ENCODE results near the gene TAF5. TPM values are rescaled to one million over a fixed set of nuclear protein-coding genes. Genes with fewer than 3 reads are reported as not detected.

The TAF5 gene
- 2.8 and 2.9 TPM in 2 replicates for total RNA-seq (ENCODE audit: low replicate concordance)

DNA sequence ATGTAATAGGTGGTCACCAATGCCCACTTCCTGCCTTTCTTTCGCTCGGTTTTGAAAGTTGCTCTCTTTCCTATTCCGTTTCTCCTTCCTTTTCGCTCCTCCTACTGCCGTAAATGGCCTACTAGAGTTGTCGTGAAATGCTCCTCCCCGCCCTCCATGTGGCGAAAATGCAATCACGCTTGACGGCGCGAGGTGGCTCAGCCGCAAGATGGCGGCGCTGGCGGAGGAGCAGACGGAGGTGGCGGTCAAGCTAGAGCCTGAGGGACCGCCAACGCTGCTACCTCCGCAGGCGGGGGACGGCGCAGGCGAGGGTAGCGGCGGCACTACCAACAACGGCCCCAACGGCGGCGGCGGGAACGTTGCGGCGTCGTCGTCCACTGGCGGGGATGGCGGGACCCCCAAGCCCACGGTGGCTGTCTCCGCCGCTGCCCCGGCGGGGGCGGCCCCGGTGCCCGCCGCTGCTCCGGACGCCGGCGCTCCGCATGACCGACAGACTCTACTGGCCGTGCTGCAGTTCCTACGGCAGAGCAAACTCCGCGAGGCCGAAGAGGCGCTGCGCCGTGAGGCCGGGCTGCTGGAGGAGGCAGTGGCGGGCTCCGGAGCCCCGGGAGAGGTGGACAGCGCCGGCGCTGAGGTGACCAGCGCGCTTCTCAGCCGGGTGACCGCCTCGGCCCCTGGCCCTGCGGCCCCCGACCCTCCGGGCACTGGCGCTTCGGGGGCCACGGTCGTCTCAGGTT lies at the start of gene TAF5:
Gene TAF5 (plus strand): TSS at position 195 of the 737 bp plus-strand sequence. CDS start 14 bp downstream, at position 209.

DNA sequence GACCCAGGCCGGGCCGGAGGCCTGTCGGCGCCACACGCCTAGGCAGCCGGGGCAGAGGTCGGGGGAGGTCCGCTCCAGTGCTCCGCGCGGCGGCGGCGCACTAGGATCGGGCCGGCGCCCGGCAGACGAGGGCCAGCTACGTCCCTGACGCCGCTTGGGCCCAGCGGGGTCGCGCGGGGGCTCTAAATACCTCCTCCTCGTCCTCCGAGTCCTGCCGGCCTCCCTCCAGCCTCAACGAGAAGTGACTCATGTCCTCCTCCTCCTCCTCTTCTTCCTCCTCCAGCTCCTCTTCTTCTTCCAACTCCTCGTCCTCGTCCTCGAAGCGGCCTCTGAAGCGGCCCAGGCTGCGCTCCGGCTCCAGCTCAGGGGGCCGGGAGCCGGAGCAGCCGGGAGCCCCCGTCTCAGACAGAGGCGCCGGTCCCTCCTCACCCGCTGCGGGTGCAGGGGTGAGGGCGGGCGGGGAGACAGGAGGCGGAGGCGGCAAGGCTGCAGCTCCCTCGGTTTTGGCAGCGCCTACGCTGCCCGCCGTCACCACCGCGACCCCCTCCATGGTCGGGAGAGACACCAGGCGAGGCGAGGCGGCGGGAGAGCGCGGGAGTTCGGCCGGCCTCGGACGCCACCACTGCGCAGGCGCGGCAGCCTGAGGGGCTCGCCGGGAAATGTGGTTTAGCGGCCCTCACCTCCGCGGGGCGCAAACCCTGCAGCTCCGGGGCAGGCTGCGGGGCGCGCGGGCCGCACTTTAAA lies 17.1 kb upstream of the TAF5 start, which contains the start of gene PCGF6:
Gene PCGF6 (minus strand): TSS at position 624 of the 744 bp plus-strand sequence. CDS start 74 bp downstream, at position 550.

DNA sequence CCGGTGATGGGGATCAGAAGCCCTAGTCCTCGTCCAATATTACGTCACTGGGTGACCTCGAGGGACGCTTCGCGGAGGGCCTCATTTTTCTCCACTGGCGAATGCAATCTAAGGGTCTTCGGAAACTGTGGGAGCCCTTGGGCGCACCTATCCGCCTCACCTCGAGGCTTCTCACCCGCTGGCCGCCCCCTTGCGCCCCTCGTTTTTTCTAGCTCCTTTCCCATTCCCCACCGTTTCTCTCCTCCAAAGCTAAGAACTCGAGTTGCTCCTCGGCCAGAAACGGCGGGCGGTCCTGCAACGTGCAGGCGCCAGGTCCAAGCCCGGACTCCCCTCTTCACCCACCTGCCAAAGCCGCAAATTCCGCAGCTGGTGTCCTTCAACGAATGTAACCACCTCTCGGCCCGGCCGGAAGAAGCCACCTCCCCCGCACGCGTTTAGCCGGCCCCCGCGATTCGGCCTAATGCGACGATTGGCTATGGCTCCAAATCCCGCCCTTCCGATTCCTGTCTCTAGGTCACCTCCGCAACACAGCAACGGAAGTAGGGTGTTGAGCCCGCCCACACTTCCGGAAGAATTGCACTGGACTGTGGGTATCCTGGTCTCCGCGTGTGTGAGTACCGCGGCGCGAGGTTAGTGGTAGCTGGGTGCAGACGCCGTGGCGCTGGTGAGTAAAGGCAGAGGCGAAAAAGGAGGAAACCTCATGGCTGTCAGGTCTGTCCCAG lies 28.5 kb downstream of the TAF5 start, which contains the start of the genes ATP5MK and PDCD11:
Gene ATP5MK (minus strand): TSS at position 409 of the 722 bp plus-strand sequence. CDS start 4,018 bp downstream, outside the sequence.
Gene PDCD11 (plus strand): TSS at position 560 of the 722 bp plus-strand sequence. CDS start 1,801 bp downstream, outside the sequence.

Other genes starting within 250 kb of the TAF5 start
- gene NT5C2, start 174.7 kb upstream of the TAF5 start, total RNA-seq (ENCODE audit: low replicate concordance): 36.9 and 78.2 TPM in 2 replicates
- 0.08 and 0.12 TPM in 2 replicates for gene RPEL1, start 122.1 kb upstream of the TAF5 start, total RNA-seq (ENCODE audit: low replicate concordance)
- gene INA, start 90.8 kb upstream of the TAF5 start, total RNA-seq (ENCODE audit: low replicate concordance): 0.30 and 0.35 TPM in 2 replicates
- gene PCGF6, start 16.8 kb upstream of the TAF5 start, total RNA-seq (ENCODE audit: low replicate concordance): 8.0 and 9.8 TPM in 2 replicates
- 100 and 182 TPM in 2 replicates for gene ATP5MK, start 28.5 kb downstream of the TAF5 start, total RNA-seq (ENCODE audit: low replicate concordance)
- gene PDCD11, start 28.6 kb downstream of the TAF5 start, total RNA-seq (ENCODE audit: low replicate concordance): 30.2 and 34.2 TPM in 2 replicates
- 19.0 and 27.1 TPM in 2 replicates for gene CALHM2, start 84.4 kb downstream of the TAF5 start, total RNA-seq (ENCODE audit: low replicate concordance)
- gene CALHM1, start 90.9 kb downstream of the TAF5 start, total RNA-seq (ENCODE audit: low replicate concordance): not detected in 2 replicates
- gene CALHM3, start 111.3 kb downstream of the TAF5 start, total RNA-seq (ENCODE audit: low replicate concordance): not detected in 2 replicates
- gene NEURL1, start 125.7 kb downstream of the TAF5 start, total RNA-seq (ENCODE audit: low replicate concordance): under 0.01 TPM in 2 replicates

Data from smooth muscle cell of the coronary artery (primary cell).